HEK293 (cell line): ENCODE results near the gene REX1BD.

Source experiments
- CTCF ChIA-PET: fragments of 350-600 bp; formaldehyde crosslinking; extraction: SDS; loops from one replicate; lab custom pipeline; 2021; ENCODE audit warnings: antibody characterized with exemption; lab: Yijun Ruan, JAX
- POLR2A ChIA-PET: fragments of 300-600 bp; formaldehyde crosslinking; extraction: SDS; loops from one replicate; lab custom pipeline; 2020; ENCODE audit warnings: antibody characterized with exemption, inconsistent platforms; lab: Yijun Ruan, JAX
- H3K27ac ChIP-seq: fragments of 200-500 bp; sonication (Bioruptor generic); 2 replicates; pipeline ENCODE4 v1.5.1; 2014; ENCODE audit warnings: low read depth, low read length, control low read depth, inconsistent platforms; ENCODE audit errors: extremely low read depth
- H3K36me3 ChIP-seq, 2 experiments: fragments of 200-500 bp in 1 of 2; sonication (Bioruptor generic) in 1 of 2; 1 replicate in 1 of 2; 2 replicates in 1 of 2; pipeline ENCODE4 v1.5.1; 2014 to 2017; ENCODE audit warnings: inconsistent platforms in 2 of 2, low read length in 2 of 2; ENCODE audit not compliant: control insufficient read depth in 2 of 2, insufficient read depth in 1 of 2
- H3K4me1 ChIP-seq: fragments of 200-500 bp; sonication (Bioruptor generic); 2 replicates; pipeline ENCODE4 v1.5.1; 2014; ENCODE audit warnings: mild to moderate bottlenecking, low read length, inconsistent platforms; ENCODE audit not compliant: control insufficient read depth, insufficient read depth
- H3K4me3 ChIP-seq: 2 replicates; pipeline ENCODE4 v1.5.1; 2011; ENCODE audit warnings: low read depth, mild to moderate bottlenecking, control low read depth, low read length, moderate library complexity
- H3K9me3 ChIP-seq: fragments of 200-500 bp; sonication (Bioruptor generic); 2 replicates; pipeline ENCODE4 v1.5.1; 2014; ENCODE audit warnings: low read depth, low read length, inconsistent platforms; ENCODE audit not compliant: control insufficient read depth, insufficient read depth
- EGR2 ChIP-seq: fragments of 450-650 bp; formaldehyde crosslinking; IDR thresholded peaks from 2 replicates; pipeline ENCODE4 v1.5.1; 2016; ENCODE audit warnings: low read depth, missing biosample characterization, missing genetic modification characterization
- GFI1B ChIP-seq: fragments of 450-650 bp; formaldehyde crosslinking; IDR thresholded peaks from 2 replicates; pipeline ENCODE4 v1.5.1; 2016; ENCODE audit warnings: missing biosample characterization, missing genetic modification characterization
- GLIS1 ChIP-seq: fragments of 450-650 bp; formaldehyde crosslinking; IDR thresholded peaks from 2 replicates; pipeline ENCODE4 v1.5.1; 2016; ENCODE audit warnings: missing biosample characterization, missing genetic modification characterization
- HOXA7 ChIP-seq: sonication (generic); formaldehyde crosslinking; IDR thresholded peaks from 2 replicates; pipeline ENCODE4 v1.8.1; 2022; ENCODE audit warnings: missing genetic modification reagents, borderline replicate concordance
- KLF9 ChIP-seq: fragments of 450-650 bp; formaldehyde crosslinking; IDR thresholded peaks from 2 replicates; pipeline ENCODE4 v1.5.1; 2016; ENCODE audit warnings: missing biosample characterization, missing genetic modification characterization, low read depth
- SP7 ChIP-seq: fragments of 450-650 bp; formaldehyde crosslinking; IDR thresholded peaks from 2 replicates; pipeline ENCODE4 v1.5.1; 2016; ENCODE audit warnings: missing biosample characterization, missing genetic modification characterization
- ZBTB20 ChIP-seq: fragments of 450-650 bp; formaldehyde crosslinking; IDR thresholded peaks from 2 replicates; pipeline ENCODE4 v1.5.1; 2016; ENCODE audit warnings: missing biosample characterization, missing genetic modification characterization
- ZFHX2 ChIP-seq: fragments of 450-650 bp; formaldehyde crosslinking; conservative IDR thresholded peaks from 2 replicates; pipeline ENCODE4 v1.5.1; 2016; ENCODE audit warnings: missing biosample characterization, missing genetic modification characterization
- ZIC2 ChIP-seq: fragments of 450-650 bp; formaldehyde crosslinking; IDR thresholded peaks from 2 replicates; pipeline ENCODE4 v1.5.1; 2016; ENCODE audit warnings: missing biosample characterization, missing genetic modification characterization
- ZNF121 ChIP-seq: fragments of 450-650 bp; formaldehyde crosslinking; IDR thresholded peaks from 2 replicates; pipeline ENCODE4 v1.5.1; 2016; ENCODE audit warnings: missing biosample characterization, missing genetic modification characterization
- ZNF155 ChIP-seq: fragments of 450-650 bp; formaldehyde crosslinking; IDR thresholded peaks from 2 replicates; pipeline ENCODE4 v1.5.1; 2016; ENCODE audit warnings: missing biosample characterization, missing genetic modification characterization
- ZNF19 ChIP-seq: fragments of 450-650 bp; formaldehyde crosslinking; IDR thresholded peaks from 2 replicates; pipeline ENCODE4; 2016; ENCODE audit warnings: missing biosample characterization, missing genetic modification characterization, low read depth
- ZNF26 ChIP-seq: fragments of 450-650 bp; formaldehyde crosslinking; IDR thresholded peaks from 2 replicates; pipeline ENCODE4 v1.5.1; 2016; ENCODE audit warnings: missing biosample characterization, missing genetic modification characterization
- ZNF335 ChIP-seq: fragments of 450-650 bp; formaldehyde crosslinking; conservative IDR thresholded peaks from 2 replicates; pipeline ENCODE4 v1.5.1; 2016; ENCODE audit warnings: missing biosample characterization, missing genetic modification characterization
- ZNF394 ChIP-seq: fragments of 450-650 bp; formaldehyde crosslinking; IDR thresholded peaks from 2 replicates; pipeline ENCODE4 v1.5.1; 2016; ENCODE audit warnings: missing biosample characterization, missing genetic modification characterization, mild to moderate bottlenecking, moderate library complexity, borderline replicate concordance
- ZNF548 ChIP-seq: fragments of 450-650 bp; formaldehyde crosslinking; IDR thresholded peaks from 2 replicates; pipeline ENCODE4 v1.5.1; 2016; ENCODE audit warnings: missing biosample characterization, missing genetic modification characterization
- ZNF561 ChIP-seq: fragments of 450-650 bp; IDR thresholded peaks from 2 replicates; pipeline ENCODE4 v1.5.1; 2018; ENCODE audit warnings: missing biosample characterization, missing genetic modification characterization, borderline replicate concordance
- ZNF596 ChIP-seq: fragments of 450-650 bp; IDR thresholded peaks from 2 replicates; pipeline ENCODE4 v1.5.0; 2018; ENCODE audit warnings: missing biosample characterization, mild to moderate bottlenecking, missing genetic modification characterization, moderate library complexity
- ZNF792 ChIP-seq: fragments of 450-650 bp; formaldehyde crosslinking; IDR thresholded peaks from 2 replicates; pipeline ENCODE4 v1.5.1; 2016; ENCODE audit warnings: missing biosample characterization, missing genetic modification characterization
- ZSCAN23 ChIP-seq: fragments of 450-650 bp; formaldehyde crosslinking; IDR thresholded peaks from 2 replicates; pipeline ENCODE4 v1.5.1; 2016; ENCODE audit warnings: missing biosample characterization, missing genetic modification characterization
- TF ChIP-seq, protein P1 (sequence below): fragments of 450-650 bp; formaldehyde crosslinking; IDR thresholded peaks from 2 replicates; pipeline ENCODE4 v1.5.1; 2016; ENCODE audit warnings: missing biosample characterization, missing genetic modification characterization
- TF ChIP-seq, protein P2 (sequence below): fragments of 450-650 bp; formaldehyde crosslinking; IDR thresholded peaks from 2 replicates; pipeline ENCODE4 v1.5.1; 2016; ENCODE audit warnings: missing biosample characterization, missing genetic modification characterization
- TF ChIP-seq, protein P3 (sequence below): fragments of 450-650 bp; formaldehyde crosslinking; IDR thresholded peaks from 2 replicates; pipeline ENCODE4 v1.5.1; 2017; ENCODE audit warnings: missing biosample characterization, missing genetic modification characterization

The REX1BD gene

DNA sequence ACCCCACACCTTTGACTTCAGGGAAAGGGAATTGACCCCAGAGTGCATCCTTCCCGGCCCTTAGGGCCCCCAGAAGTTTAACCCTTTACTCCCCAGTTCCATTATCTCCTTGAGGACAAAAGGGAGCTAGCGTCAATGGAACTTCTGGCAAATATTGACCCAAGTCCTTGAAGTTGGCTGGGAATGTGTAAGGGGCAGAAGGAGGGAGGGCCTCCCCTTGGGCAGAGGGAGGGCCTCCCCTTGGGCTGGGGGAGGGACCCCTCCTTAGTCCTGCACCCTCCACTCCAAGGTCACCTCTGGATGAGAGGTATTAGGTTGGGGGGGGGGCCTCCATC is 21.1 kb downstream of the REX1BD start:
- TF ChIP-seq ZNF155 (tag by site-specific recombination) = no peak
- TF ChIP-seq ZSCAN23 (tag by site-specific recombination) = no peak
- no peak for TF ChIP-seq ZNF26 (tag by site-specific recombination)
- Histone ChIP-seq H3K27ac (no peak overlapping the region), H3K9me3 (no peaks in the 10 kb centered on the region), H3K36me3 (no peaks in the 10 kb centered on the region), H3K4me1 (peaks cover 4% of the 10 kb centered on the region), H3K4me3 (no peak overlapping the region)
- POLR2A ChIA-PET = no interaction called here
- CTCF ChIA-PET = no interaction called here

DNA sequence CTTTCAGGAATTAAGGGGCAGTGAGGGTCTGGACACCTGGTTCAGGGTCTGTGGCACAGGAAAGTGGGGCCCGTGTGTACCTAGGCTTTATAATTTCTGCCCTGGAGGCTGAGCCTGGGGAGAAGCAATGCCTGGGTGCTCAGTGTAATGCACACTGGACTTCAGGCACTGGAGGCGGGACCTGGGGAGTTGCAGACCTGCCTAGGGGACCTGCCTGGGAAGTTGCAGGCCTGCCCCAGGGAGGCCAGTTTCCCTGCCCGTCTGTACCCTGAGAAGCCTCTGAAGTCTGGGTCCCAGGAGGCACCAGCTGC is 21.6 kb downstream of the REX1BD start:
- Histone ChIP-seq H3K4me1 (peaks cover 4% of the 10 kb centered on the region), H3K9me3 (no peaks in the 10 kb centered on the region), H3K4me3 (no peak overlapping the region), H3K27ac (no peak overlapping the region), H3K36me3 (no peaks in the 10 kb centered on the region)
- ChIA-PET CTCF (no interaction called here), POLR2A (no interaction called here)
- TF ChIP-seq ZNF335 (tag by site-specific recombination) (peak; percentile 53), ZBTB20 (tag by site-specific recombination) (no peak), ZNF792 (tag by site-specific recombination) (no peak), GFI1B (tag by site-specific recombination) (no peak), HOXA7 (CRISPR knock-in tag) (no peak)
- TF ChIP-seq, protein P1, sequence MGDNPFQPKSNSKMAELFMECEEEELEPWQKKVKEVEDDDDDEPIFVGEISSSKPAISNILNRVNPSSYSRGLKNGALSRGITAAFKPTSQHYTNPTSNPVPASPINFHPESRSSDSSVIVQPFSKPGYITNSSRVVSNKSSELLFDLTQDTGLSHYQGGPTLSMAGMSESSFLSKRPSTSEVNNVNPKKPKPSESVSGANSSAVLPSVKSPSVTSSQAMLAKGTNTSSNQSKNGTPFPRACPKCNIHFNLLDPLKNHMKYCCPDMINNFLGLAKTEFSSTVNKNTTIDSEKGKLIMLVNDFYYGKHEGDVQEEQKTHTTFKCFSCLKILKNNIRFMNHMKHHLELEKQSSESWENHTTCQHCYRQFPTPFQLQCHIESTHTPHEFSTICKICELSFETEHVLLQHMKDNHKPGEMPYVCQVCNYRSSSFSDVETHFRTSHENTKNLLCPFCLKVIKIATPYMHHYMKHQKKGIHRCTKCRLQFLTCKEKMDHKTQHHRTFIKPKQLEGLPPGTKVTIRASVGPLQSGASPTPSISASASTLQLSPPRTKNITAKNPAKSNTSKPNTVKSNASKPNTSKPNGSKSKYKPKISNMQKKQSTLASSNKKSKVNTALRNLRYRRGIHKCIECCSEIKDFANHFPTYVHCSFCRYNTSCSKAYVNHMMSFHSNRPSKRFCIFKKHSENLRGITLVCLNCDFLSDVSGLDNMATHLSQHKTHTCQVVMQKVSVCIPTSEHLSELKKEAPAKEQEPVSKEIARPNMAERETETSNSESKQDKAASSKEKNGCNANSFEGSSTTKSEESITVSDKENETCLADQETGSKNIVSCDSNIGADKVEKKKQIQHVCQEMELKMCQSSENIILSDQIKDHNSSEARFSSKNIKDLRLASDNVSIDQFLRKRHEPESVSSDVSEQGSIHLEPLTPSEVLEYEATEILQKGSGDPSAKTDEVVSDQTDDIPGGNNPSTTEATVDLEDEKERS (tag by site-specific recombination) = no peak

- Histone ChIP-seq H3K4me1 (peaks cover 4% of the 10 kb centered on the region), H3K36me3 (no peaks in the 10 kb centered on the region), H3K4me3 (no peak overlapping the region), H3K27ac (no peak overlapping the region), H3K9me3 (no peaks in the 10 kb centered on the region)
- POLR2A ChIA-PET = no interaction called here
- CTCF ChIA-PET = no interaction called here
- no peak for TF ChIP-seq ZNF596 (tag by site-specific recombination)
- TF ChIP-seq SP7 (tag by site-specific recombination) = no peak
- no peak for TF ChIP-seq ZBTB20 (tag by site-specific recombination)
- TF ChIP-seq KLF9 (tag by site-specific recombination) = no peak
- TF ChIP-seq, protein P2, sequence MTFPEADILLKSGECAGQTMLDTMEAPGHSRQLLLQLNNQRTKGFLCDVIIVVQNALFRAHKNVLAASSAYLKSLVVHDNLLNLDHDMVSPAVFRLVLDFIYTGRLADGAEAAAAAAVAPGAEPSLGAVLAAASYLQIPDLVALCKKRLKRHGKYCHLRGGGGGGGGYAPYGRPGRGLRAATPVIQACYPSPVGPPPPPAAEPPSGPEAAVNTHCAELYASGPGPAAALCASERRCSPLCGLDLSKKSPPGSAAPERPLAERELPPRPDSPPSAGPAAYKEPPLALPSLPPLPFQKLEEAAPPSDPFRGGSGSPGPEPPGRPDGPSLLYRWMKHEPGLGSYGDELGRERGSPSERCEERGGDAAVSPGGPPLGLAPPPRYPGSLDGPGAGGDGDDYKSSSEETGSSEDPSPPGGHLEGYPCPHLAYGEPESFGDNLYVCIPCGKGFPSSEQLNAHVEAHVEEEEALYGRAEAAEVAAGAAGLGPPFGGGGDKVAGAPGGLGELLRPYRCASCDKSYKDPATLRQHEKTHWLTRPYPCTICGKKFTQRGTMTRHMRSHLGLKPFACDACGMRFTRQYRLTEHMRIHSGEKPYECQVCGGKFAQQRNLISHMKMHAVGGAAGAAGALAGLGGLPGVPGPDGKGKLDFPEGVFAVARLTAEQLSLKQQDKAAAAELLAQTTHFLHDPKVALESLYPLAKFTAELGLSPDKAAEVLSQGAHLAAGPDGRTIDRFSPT (tag by site-specific recombination) = peak; percentile 31; the same call in 1 of the 2 replicates
- TF ChIP-seq ZNF121 (tag by site-specific recombination) = no peak
- TF ChIP-seq, protein P3, sequence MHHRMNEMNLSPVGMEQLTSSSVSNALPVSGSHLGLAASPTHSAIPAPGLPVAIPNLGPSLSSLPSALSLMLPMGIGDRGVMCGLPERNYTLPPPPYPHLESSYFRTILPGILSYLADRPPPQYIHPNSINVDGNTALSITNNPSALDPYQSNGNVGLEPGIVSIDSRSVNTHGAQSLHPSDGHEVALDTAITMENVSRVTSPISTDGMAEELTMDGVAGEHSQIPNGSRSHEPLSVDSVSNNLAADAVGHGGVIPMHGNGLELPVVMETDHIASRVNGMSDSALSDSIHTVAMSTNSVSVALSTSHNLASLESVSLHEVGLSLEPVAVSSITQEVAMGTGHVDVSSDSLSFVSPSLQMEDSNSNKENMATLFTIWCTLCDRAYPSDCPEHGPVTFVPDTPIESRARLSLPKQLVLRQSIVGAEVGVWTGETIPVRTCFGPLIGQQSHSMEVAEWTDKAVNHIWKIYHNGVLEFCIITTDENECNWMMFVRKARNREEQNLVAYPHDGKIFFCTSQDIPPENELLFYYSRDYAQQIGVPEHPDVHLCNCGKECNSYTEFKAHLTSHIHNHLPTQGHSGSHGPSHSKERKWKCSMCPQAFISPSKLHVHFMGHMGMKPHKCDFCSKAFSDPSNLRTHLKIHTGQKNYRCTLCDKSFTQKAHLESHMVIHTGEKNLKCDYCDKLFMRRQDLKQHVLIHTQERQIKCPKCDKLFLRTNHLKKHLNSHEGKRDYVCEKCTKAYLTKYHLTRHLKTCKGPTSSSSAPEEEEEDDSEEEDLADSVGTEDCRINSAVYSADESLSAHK = no peak
- no peak for TF ChIP-seq ZNF394 (tag by site-specific recombination)
- TF ChIP-seq ZIC2 (tag by site-specific recombination) = peak; percentile 17; the same call in 1 of the 2 replicates
- peak; percentile 82 for TF ChIP-seq GLIS1 (tag by site-specific recombination)
- peak; percentile 62 for TF ChIP-seq ZFHX2 (tag by site-specific recombination)
- no peak for TF ChIP-seq ZNF561
- TF ChIP-seq EGR2 (tag by site-specific recombination) = peak; percentile 37; the same call in 1 of the 2 replicates
- TF ChIP-seq ZNF548 (tag by site-specific recombination) = no peak
- TF ChIP-seq ZNF19 = no peak
These were observed 22.1 kb downstream of the REX1BD start for GRCh38 chr19:18610556-18611326.
